IPS DF 4.7 (cell line): Measurements from ENCODE around the gene COL17A1.

Experiments used
- DNase-seq: peaks from one replicate; pipeline ENCODE4 v3.0.0-alpha.2; 2013; ENCODE audit warnings: low spot score; ENCODE audit errors: extremely low read depth

The COL17A1 gene

GRCh38 chr10:103991393-103992128 is 94.1 kb downstream of the COL17A1 start:
- no peak for DNase-seq

DNA sequence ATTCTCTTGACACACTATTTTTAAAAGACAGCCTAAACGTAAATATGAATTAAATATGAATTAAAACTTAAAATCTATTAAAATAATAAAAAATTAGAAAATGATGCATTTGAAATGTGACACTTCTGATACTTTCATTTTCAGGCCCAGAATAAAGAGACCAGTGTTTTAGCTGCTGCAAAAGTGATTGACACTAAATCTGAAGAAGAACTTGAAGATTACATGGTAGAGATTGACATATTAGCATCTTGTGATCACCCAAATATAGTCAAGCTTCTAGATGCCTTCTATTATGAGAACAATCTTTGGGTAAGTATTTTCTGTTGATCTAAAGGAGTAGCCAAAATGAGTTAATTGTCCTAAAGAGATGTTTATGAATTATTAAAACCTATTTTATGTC is 95.1 kb downstream of the COL17A1 start:
- no peak for DNase-seq

- no peak for DNase-seq
Observed at GRCh38 chr10:103990121-103990520, 95.6 kb downstream of the COL17A1 start.

- no peak for DNase-seq
Observed at GRCh38 chr10:103986360-103986759, 99.3 kb downstream of the COL17A1 start.

DNA sequence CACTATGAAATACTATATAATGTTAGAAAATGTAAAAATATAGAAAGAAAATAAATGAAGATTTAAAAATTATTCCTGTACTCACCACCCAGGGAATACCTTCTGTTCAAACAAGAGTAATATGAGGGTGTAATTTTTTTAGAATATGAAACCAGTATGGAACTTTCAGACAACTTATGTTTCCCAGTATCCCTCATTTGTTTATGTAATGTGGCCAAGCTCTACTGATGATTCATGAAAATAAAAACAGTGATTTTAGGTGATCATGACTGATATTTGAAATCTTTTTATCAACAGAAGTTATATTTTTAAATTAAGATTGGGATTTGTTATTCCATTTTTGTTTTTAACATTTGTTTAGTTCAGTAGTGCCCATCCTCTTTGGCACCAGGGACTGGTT is 100.0 kb downstream of the COL17A1 start:
- DNase-seq: no peak

DNA sequence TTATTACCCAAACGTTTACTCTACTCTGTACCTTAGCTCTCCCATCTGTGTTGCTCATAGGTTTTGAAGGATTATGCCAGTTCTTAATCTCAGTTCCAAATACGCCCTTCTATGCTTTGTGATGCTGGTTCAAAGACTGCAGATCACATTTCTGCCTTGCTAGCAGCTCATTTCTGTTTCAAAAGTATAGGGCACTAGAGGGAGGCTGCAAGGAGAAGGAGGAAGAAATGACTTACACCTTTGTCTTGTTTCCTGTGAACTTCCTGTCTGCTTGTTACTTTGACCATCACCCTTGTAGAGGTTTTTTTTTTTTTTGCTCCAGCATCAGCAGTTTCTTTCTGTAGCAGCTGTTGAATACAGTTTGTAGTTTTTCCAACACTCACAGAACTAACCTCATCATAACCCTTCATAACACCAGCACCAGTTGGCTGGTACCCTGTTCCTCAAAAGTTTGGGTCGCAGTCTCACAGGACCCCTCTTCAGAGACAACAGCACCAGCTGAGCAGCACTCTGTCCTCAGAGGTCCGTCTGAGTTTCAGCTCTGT is 102.2 kb downstream of the COL17A1 start:
- no peak for DNase-seq

GRCh38 chr10:103982639-103983038 is 103.0 kb downstream of the COL17A1 start:
- peak; percentile 36 for DNase-seq
